ENCODE results near the gene CYP27C1.

The CYP27C1 gene

DNA sequence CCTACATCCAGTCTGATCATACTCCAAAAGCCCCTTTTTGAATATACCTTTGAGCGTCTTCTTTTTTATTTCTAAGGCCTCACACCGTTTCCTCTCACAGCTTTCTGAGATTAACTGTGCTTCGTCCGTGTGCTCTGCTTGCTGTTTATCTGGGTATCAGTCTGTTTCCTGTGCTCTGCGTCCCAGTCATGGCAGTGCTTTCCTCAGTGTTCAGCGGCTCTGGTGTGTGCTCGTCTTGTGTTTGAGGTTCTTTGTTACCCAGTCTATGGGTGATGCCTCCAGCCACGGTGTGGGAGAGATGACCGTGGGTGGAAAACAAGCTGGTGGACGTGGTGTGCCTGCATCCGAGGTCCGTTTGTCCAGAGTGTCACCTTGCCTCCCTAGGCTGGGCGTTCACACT is 79.6 kb downstream of the CYP27C1 start:
- H3K36me3 ChIP-seq (ENCODE audit: control insufficient read depth, insufficient read depth, low read length): no peaks in the 10 kb centered on the region
- H3K27ac ChIP-seq (ENCODE audit: insufficient read depth, low read depth, low read length, poor library complexity, severe bottlenecking): no peak overlapping the region
- H3K27me3 ChIP-seq (ENCODE audit: control insufficient read depth, insufficient read depth, low read length, poor library complexity, severe bottlenecking): no peaks in the 10 kb centered on the region
- no peaks in the 10 kb centered on the region for H3K4me1 ChIP-seq (ENCODE audit: control insufficient read depth, insufficient read depth, low read length)
- no peaks in the 10 kb centered on the region for H3K9me3 ChIP-seq (ENCODE audit: control insufficient read depth, low read length)
- no peak overlapping the region for H3K4me3 ChIP-seq (ENCODE audit: insufficient read depth, low read depth, low read length)
- WGBS, 2 experiments: 91 to 92% methylated on average over 13 of the region's 13 CpGs

DNA sequence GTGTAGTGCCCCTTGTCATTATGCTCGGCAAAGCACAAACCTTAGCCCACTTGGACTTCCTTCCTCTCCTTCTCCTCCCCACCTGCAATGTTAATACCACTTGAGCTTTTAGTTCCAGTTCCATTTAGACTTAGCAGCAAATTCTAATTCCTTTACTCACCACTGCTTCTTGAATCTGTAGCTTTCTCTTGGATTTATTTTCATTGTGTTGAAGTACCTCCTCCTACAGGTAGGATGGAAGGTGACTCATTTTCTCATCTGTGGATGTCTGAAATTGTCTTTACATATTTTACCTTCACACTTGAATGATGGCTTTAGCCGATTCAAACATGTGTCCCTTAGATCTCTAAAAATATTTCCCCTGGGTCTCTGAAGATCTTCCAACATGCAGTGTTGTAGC is 80.3 kb downstream of the CYP27C1 start:
- 91 to 97% methylated on average over 2 of the region's 2 CpGs for WGBS, 2 experiments
- H3K4me1 ChIP-seq (ENCODE audit: control insufficient read depth, insufficient read depth, low read length): no peaks in the 10 kb centered on the region
- no peak overlapping the region for H3K4me3 ChIP-seq (ENCODE audit: insufficient read depth, low read depth, low read length)
- H3K27ac ChIP-seq (ENCODE audit: insufficient read depth, low read depth, low read length, poor library complexity, severe bottlenecking): no peak overlapping the region
- H3K9me3 ChIP-seq (ENCODE audit: control insufficient read depth, low read length): no peaks in the 10 kb centered on the region
- no peaks in the 10 kb centered on the region for H3K27me3 ChIP-seq (ENCODE audit: control insufficient read depth, insufficient read depth, low read length, poor library complexity, severe bottlenecking)
- H3K36me3 ChIP-seq (ENCODE audit: control insufficient read depth, insufficient read depth, low read length): no peaks in the 10 kb centered on the region

DNA sequence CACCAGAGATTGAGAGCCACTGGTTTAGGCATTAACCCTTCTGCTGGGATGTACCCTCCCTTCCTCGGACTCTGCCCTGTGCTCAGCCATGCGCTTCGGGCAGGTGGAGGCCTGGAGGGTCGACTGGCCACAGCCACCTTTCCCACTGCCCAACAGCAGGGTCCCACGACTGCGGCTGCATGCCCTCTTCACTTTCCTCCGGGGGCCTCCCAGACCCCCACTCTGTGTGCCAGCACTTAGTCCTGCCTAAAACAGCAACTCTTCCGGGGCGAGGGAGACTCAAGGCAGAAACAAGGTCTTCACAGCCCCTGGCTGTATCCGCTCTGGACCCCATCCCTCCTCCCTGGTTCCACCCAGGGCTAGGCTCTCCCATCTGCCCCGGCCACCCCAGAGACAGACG is 81.8 kb downstream of the CYP27C1 start:
- no peaks in the 10 kb centered on the region for H3K4me1 ChIP-seq (ENCODE audit: control insufficient read depth, insufficient read depth, low read length)
- no peaks in the 10 kb centered on the region for H3K27me3 ChIP-seq (ENCODE audit: control insufficient read depth, insufficient read depth, low read length, poor library complexity, severe bottlenecking)
- H3K4me3 ChIP-seq (ENCODE audit: insufficient read depth, low read depth, low read length): no peak overlapping the region
- WGBS, 2 experiments: 91 to 92% methylated on average over 12 of the region's 12 CpGs
- no peaks in the 10 kb centered on the region for H3K9me3 ChIP-seq (ENCODE audit: control insufficient read depth, low read length)
- H3K36me3 ChIP-seq (ENCODE audit: control insufficient read depth, insufficient read depth, low read length): no peaks in the 10 kb centered on the region
- no peak overlapping the region for H3K27ac ChIP-seq (ENCODE audit: insufficient read depth, low read depth, low read length, poor library complexity, severe bottlenecking)

DNA sequence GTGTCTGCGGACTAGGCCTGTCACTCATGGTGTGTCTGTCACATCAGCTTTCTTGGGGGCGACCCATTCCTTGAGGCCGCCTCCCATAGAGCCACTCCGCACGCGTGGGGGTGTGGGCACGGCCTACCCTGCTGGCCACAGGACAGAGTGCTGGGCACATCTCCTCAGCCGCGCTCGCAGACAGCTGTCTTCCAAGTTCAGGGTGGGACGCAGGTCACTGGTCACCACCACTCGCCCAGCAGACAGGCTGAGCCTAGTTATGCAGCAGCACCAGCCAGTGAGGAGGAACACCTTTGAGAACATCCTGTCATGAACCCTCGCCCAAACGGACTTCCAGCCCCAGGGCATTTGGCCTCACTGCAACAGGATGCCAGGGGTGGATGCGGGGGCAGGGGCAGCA is 82.4 kb downstream of the CYP27C1 start:
- Histone ChIP-seq H3K36me3 (ENCODE audit: control insufficient read depth, insufficient read depth, low read length) (no peaks in the 10 kb centered on the region), H3K4me1 (ENCODE audit: control insufficient read depth, insufficient read depth, low read length) (no peaks in the 10 kb centered on the region), H3K4me3 (ENCODE audit: insufficient read depth, low read depth, low read length) (no peak overlapping the region), H3K27ac (ENCODE audit: insufficient read depth, low read depth, low read length, poor library complexity, severe bottlenecking) (no peak overlapping the region), H3K9me3 (ENCODE audit: control insufficient read depth, low read length) (no peaks in the 10 kb centered on the region), H3K27me3 (ENCODE audit: control insufficient read depth, insufficient read depth, low read length, poor library complexity, severe bottlenecking) (no peaks in the 10 kb centered on the region)
- 93 to 95% methylated on average over 15 of the region's 15 CpGs for WGBS, 2 experiments

DNA sequence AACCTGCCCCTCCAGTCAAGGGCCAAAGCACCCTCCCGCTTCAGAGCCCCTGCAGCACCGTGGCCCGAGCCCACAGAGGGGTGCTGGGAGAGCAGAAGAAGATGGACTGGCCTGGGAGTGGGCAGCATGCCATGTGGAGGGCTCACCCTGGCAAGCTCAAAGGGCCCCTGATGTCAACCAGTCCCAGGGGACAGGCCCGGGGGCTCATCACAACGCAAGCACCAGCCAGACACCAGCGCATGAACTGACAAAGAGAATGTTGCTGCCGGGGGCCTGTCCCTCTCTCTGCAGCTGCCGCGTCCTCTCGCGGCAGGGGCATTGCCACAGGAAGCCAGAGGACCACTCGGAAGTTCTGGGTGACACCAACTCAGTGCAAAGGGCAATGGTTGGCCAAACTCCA is 82.9 kb downstream of the CYP27C1 start:
- Histone ChIP-seq H3K9me3 (ENCODE audit: control insufficient read depth, low read length) (no peaks in the 10 kb centered on the region), H3K36me3 (ENCODE audit: control insufficient read depth, insufficient read depth, low read length) (no peaks in the 10 kb centered on the region), H3K4me1 (ENCODE audit: control insufficient read depth, insufficient read depth, low read length) (no peaks in the 10 kb centered on the region), H3K4me3 (ENCODE audit: insufficient read depth, low read depth, low read length) (no peak overlapping the region), H3K27me3 (ENCODE audit: control insufficient read depth, insufficient read depth, low read length, poor library complexity, severe bottlenecking) (no peaks in the 10 kb centered on the region), H3K27ac (ENCODE audit: insufficient read depth, low read depth, low read length, poor library complexity, severe bottlenecking) (no peak overlapping the region)
- 93 to 95% methylated on average over 12 of the region's 12 CpGs for WGBS, 2 experiments

DNA sequence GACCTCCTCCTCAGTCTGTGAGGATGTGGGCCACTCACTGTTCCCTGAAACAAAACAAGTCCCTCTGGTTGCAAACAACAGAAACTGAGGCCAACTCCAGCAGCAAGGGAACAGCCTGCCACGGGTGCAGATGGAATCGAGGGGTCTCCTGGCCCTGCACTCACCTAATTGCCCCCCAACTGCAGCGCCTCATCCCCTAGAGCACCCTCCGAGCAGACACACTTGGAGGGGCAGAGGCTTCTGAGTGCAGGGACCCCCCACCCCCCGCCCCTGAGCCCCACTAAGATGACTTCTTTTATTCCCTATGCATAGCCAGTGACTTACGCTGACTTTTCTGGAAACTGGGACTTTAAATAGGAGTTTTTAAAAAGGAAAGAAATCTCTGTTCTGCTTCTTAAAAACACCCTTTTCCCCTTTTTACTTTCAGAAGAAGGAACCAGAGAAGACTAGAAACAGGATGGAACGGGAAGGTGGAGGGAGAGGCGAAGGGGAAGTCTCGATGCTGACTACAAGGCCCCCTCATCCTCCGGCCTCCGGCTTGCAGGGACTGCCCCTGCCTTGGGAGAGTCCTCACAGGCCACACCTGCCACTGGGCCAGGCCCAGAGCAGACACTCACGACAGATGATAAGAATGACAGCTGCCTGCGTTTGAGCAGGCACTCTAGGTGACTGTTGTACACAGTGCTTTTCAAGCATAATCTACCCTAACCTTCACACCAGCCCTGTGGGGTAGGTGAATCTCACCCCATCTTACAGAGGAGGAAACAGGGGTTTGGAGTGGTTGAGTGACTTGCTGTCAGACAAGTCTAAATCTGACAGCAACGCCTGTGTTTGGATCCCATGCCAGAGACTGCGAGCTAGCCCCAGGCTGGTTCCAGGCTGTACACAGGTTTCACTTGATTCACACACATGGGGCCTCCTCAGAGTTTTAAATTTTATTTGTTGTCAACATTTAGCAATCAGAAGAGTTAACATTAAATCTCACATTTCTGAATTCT is 85.0 kb downstream of the CYP27C1 start:
- Histone ChIP-seq H3K27ac (ENCODE audit: insufficient read depth, low read depth, low read length, poor library complexity, severe bottlenecking) (no peak overlapping the region), H3K36me3 (ENCODE audit: control insufficient read depth, insufficient read depth, low read length) (no peaks in the 10 kb centered on the region), H3K4me3 (ENCODE audit: insufficient read depth, low read depth, low read length) (no peak overlapping the region), H3K9me3 (ENCODE audit: control insufficient read depth, low read length) (no peaks in the 10 kb centered on the region), H3K4me1 (ENCODE audit: control insufficient read depth, insufficient read depth, low read length) (no peaks in the 10 kb centered on the region), H3K27me3 (ENCODE audit: control insufficient read depth, insufficient read depth, low read length, poor library complexity, severe bottlenecking) (no peaks in the 10 kb centered on the region)
- 86 to 87% methylated on average over 15 of the region's 15 CpGs for WGBS, 2 experiments

DNA sequence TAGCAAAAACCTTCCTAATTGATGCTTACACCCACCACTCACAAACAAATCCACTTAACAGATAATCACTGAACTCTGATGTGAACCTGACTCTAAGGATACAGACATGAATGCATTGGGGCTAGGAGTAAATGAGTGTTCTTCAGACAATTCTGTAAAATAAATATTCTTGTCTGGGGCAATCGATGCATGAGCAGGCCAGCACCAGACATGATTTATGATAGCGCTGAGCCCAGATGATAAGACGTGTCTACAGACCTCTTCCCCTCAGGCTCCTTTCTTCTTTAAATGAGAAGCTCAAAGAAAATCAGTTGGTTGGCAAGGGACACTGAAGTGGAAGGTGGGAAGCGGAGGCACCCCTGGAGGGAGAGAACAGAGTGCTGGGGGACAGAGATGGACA is 85.9 kb downstream of the CYP27C1 start:
- 91 to 94% methylated on average over 4 of the region's 4 CpGs for WGBS, 2 experiments
- Histone ChIP-seq H3K4me1 (ENCODE audit: control insufficient read depth, insufficient read depth, low read length) (no peaks in the 10 kb centered on the region), H3K9me3 (ENCODE audit: control insufficient read depth, low read length) (no peaks in the 10 kb centered on the region), H3K36me3 (ENCODE audit: control insufficient read depth, insufficient read depth, low read length) (no peaks in the 10 kb centered on the region), H3K27me3 (ENCODE audit: control insufficient read depth, insufficient read depth, low read length, poor library complexity, severe bottlenecking) (no peaks in the 10 kb centered on the region), H3K27ac (ENCODE audit: insufficient read depth, low read depth, low read length, poor library complexity, severe bottlenecking) (no peak overlapping the region), H3K4me3 (ENCODE audit: insufficient read depth, low read depth, low read length) (no peak overlapping the region)
